Inferior parietal cortex (tissue), 1 donor: ENCODE measurements around the gene TPR.
A peak's percentile ranks its signal among the peaks of the same experiment; 100 is the strongest.

Experiments used
- DNase-seq: peaks from one replicate; pipeline ENCODE4 v3.0.0-alpha.2; 2016; ENCODE audit errors: extremely low spot score

TPR gene

GRCh38 chr1:186327331-186327730, 47.7 kb downstream of the TPR start:
- DNase-seq, result no peak

- no peak for DNase-seq
Observed at GRCh38 chr1:186326009-186326408, 49.0 kb downstream of the TPR start.

GRCh38 chr1:186325239-186325638, 49.8 kb downstream of the TPR start:
- no peak for DNase-seq

GRCh38 chr1:186323865-186324264, 51.2 kb downstream of the TPR start:
- no peak for DNase-seq

GRCh38 chr1:186315570-186315969, 59.5 kb downstream of the TPR start:
- DNase-seq, result no peak

- DNase-seq, result no peak
Observed at GRCh38 chr1:186311375-186312051, 63.5 kb downstream of the TPR start.

GRCh38 chr1:186310307-186310706, 64.7 kb downstream of the TPR start:
- DNase-seq, result no peak

- no peak for DNase-seq
Observed at GRCh38 chr1:186308264-186309060, 66.6 kb downstream of the TPR start.

- no peak for DNase-seq
Observed at GRCh38 chr1:186307445-186307844, 67.6 kb downstream of the TPR start.

GRCh38 chr1:186306533-186306932, 68.5 kb downstream of the TPR start:
- DNase-seq, result no peak

- peak; percentile 8 for DNase-seq
Observed at GRCh38 chr1:186304982-186305949, 69.8 kb downstream of the TPR start.

- DNase-seq, result no peak
Observed at GRCh38 chr1:186303911-186304310, 71.1 kb downstream of the TPR start.

- no peak for DNase-seq
Observed at GRCh38 chr1:186302381-186302920, 72.6 kb downstream of the TPR start.

- no peak for DNase-seq
Observed at GRCh38 chr1:186301448-186301847, 73.6 kb downstream of the TPR start.

- DNase-seq, result no peak
Observed at GRCh38 chr1:186300056-186300455, 75.0 kb downstream of the TPR start.

GRCh38 chr1:186299570-186299969, 75.5 kb downstream of the TPR start:
- DNase-seq, result no peak

- no peak for DNase-seq
Observed at GRCh38 chr1:186298851-186299250, 76.2 kb downstream of the TPR start.

GRCh38 chr1:186297439-186298045, 77.5 kb downstream of the TPR start:
- DNase-seq, result no peak

- DNase-seq, result no peak
Observed at GRCh38 chr1:186295980-186296379, 79.1 kb downstream of the TPR start, which contains the start of gene PRG4. PRG4 (plus strand) TSS chr1:186296279.

- DNase-seq, result no peak
Observed at GRCh38 chr1:186292875-186293274, 82.2 kb downstream of the TPR start.

GRCh38 chr1:186291271-186291670, 83.8 kb downstream of the TPR start:
- DNase-seq, result no peak
